T-helper 1 cell treated with Interleukin-12 subunit alpha and Interleukin-12 subunit beta and Interleukin-4 antibody, amounts not matched to agents 30 ng/mL and 1 ng/mL, for 36 hours (primary cell): ENCODE data around the gene KAT2B. TPM values are rescaled to one million over a fixed set of nuclear protein-coding genes. Genes with fewer than 3 reads are reported as not detected.

ENCODE experiments used
- total RNA-seq: library from RNA; stranded (reverse); gene quantifications from 2 replicates; pipeline ENCODE4 v1.2.3, GENCODE V29; 2022

KAT2B gene
- total RNA-seq, 1 donor from 2014 or later = 146 TPM

Other genes with a start within 250 kb of the KAT2B start
- 0.37 TPM in 1 of 2 replicates, not detected in the other for gene EFHB, start 106.2 kb upstream of the KAT2B start, total RNA-seq
- gene RAB5A, start 93.3 kb upstream of the KAT2B start, total RNA-seq = 60.6 and 61.0 TPM in 2 replicates
- gene PP2D1, start 28.2 kb upstream of the KAT2B start, total RNA-seq = not detected in 2 replicates
- gene SGO1, start 145.8 kb downstream of the KAT2B start, total RNA-seq = 22.1 and 24.0 TPM in 2 replicates